GM19372 (cell line): ENCODE measurements around the gene POLR2H.
A peak's percentile ranks its signal among the peaks of the same experiment; 100 is the strongest.
"Not testable (repeated sequence)": the region's sequence is repeated elsewhere in the genome, so short reads cannot be mapped to it uniquely, and the experiment has no call there.

ENCODE experiments used
- ATAC-seq: cut with Tn5 transposase; IDR thresholded peaks from one replicate; pipeline ENCODE4 v1.9.1; 2021; ENCODE audit warnings: mild to moderate bottlenecking, low read depth, moderate library complexity; ENCODE audit not compliant: unreplicated experiment

The POLR2H gene

DNA sequence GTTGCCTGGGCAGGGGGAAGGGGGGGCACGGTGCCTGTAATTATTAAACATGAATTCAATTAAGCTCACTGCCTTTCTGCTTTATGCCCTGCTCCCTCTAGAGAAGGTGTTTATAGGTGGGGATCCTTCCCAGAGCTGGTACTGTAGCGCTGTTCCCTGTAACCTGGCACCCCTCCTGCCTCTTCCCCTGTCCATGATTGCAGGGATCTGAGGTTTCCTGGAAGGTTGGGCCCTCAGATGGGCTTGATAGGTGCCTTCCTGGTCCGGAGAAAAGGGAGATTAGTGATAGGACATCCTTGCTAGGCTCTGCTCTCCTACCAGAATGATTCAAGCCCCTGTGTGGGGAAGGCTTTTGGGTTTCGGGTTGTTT, 26.2 kb upstream of the POLR2H start:
- ATAC-seq = no peak

DNA sequence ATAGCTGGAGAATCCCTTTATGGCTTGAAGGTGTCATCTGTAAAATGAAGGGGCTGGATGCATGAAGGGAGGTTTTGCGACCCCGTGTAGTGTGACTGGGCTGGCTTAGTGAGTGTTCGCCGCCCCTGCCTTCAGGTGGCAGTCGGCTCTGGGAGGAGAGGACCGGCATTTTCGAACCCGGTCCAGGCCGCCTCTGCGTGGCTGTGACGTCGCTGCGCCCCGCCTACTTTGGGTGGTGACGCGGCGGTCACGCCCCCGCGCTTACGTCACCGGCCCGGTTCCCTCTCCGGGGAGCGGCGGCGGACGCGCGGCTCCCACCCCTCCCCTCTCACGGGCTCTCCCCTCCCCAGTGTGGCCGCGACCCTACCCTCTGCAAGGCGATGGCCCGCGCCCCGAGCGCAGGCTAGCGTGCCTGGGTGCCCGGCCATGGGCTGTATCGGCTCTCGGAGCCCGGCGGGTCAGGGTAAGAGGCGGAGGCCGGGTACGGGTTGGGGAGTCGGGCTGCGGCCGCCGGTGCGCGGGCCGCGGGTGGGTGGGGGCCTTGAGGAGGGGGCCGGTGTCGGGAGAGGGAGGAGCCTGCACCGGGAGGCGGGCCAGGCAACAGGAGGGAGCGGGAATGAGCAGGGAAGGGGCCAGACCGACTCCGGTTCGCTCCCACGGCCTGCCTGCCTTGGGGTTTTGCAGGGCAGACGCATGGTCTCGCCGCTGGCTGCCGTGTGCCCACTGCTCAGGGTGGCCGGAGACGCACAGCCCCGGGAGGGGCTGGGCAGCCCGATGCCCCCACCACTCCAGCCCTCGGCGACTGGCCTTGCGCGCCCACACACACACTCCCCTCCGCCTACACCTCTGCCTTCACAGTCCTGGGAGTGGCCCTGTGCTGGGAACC, 25.6 kb upstream of the POLR2H start:
- peak; percentile 69 for ATAC-seq

- ATAC-seq = no peak
Observed at GRCh38 chr3:184336547-184337398, 24.7 kb upstream of the POLR2H start.

- no peak for ATAC-seq
Observed at GRCh38 chr3:184337399-184337714, 24.2 kb upstream of the POLR2H start, which contains the start of gene FAM131A. FAM131A (plus strand) TSS chr3:184337600; CDS start chr3:184337631, 31 bp downstream.

- ATAC-seq = no peak
Observed at GRCh38 chr3:184337981-184338380, 23.5 kb upstream of the POLR2H start.

DNA sequence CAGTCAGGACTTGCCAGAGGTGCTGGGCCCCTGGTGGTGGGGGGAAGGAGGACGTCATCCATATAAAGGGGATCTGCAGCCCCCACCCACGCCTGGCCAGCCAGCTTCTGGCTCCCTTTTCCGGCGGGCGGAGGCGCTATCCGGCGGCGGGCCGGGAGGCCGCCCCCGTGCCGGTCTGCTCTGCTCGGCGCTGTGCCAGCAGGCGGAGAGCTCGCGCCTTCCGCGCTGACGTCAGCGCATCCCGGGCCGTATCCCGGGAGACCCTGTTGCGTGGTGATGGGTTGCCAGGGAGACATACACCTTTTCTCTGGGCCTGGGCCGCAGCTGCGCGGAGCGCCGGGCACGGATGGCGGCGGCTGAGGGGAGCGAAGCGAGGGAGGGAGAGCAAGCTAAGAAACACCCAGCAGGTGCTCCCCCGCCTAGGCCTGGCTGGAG, 23.0 kb upstream of the POLR2H start:
- no peak for ATAC-seq

DNA sequence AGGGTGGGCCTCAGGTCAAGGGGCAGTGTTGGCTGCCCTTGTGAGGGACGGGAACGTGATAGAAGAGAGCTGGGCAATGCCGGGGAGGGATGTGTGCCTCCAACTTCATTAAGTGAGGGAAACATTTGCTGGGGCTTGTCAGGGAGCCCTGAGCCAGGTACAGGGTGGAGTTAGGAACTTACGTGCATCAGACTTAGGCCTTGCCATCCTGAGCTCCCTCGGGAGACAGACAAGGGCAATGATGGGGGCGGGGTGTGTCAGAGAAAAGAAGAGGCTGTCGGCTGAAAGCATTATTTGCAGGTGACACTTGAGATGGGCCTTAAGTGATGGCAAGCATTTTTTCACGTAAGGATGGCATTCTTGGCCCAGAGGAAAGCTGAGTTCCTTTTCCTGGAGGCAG, 22.5 kb upstream of the POLR2H start:
- ATAC-seq = no peak

GRCh38 chr3:184339451-184340135, 21.9 kb upstream of the POLR2H start:
- ATAC-seq = not testable (repeated sequence)

GRCh38 chr3:184341925-184342324, 19.6 kb upstream of the POLR2H start:
- ATAC-seq = no peak

DNA sequence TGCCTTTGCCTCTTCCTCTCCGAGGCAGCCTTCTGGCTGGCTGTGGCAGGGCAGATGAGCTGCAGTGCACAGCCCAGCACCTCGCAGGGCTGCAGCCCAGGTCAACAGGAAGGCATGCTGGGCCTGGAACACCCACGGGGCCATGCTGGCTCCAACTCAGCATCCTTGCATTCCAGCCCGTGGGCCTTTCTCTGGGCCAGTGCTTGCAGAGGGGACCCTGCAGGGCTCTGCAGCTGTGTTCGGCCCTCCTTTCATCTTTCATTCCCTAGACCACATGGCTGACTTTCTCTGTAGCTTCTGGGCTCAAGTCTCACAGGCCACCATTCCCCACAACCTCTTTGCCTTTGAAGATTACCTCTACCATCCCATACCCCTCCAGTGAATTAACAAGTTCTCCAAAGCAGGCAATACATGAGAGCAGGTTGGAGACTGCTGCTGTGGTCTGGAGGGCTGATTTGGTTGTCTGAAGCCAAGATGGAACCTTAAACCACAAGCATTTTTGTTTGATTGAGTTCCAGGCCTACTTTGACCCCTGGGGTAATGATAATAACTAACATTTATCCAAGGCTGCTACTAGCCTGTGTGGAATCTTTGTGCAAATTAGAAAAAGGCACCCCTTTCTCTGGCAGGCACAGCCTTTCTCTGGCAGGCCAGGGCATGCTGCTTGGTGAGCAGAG, 18.2 kb upstream of the POLR2H start:
- no peak for ATAC-seq

DNA sequence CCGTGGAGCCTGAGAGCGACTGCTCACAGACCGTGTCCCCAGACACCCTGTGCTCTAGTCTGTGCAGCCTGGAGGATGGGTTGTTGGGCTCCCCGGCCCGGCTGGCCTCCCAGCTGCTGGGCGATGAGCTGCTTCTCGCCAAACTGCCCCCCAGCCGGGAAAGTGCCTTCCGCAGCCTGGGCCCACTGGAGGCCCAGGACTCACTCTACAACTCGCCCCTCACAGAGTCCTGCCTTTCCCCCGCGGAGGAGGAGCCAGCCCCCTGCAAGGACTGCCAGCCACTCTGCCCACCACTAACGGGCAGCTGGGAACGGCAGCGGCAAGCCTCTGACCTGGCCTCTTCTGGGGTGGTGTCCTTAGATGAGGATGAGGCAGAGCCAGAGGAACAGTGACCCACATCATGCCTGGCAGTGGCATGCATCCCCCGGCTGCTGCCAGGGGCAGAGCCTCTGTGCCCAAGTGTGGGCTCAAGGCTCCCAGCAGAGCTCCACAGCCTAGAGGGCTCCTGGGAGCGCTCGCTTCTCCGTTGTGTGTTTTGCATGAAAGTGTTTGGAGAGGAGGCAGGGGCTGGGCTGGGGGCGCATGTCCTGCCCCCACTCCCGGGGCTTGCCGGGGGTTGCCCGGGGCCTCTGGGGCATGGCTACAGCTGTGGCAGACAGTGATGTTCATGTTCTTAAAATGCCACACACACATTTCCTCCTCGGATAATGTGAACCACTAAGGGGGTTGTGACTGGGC, 16.8 kb upstream of the POLR2H start:
- ATAC-seq = no peak

- no peak for ATAC-seq
Observed at GRCh38 chr3:184345317-184346144, 16.0 kb upstream of the POLR2H start.

- ATAC-seq = no peak
Observed at GRCh38 chr3:184346480-184347190, 14.9 kb upstream of the POLR2H start.

DNA sequence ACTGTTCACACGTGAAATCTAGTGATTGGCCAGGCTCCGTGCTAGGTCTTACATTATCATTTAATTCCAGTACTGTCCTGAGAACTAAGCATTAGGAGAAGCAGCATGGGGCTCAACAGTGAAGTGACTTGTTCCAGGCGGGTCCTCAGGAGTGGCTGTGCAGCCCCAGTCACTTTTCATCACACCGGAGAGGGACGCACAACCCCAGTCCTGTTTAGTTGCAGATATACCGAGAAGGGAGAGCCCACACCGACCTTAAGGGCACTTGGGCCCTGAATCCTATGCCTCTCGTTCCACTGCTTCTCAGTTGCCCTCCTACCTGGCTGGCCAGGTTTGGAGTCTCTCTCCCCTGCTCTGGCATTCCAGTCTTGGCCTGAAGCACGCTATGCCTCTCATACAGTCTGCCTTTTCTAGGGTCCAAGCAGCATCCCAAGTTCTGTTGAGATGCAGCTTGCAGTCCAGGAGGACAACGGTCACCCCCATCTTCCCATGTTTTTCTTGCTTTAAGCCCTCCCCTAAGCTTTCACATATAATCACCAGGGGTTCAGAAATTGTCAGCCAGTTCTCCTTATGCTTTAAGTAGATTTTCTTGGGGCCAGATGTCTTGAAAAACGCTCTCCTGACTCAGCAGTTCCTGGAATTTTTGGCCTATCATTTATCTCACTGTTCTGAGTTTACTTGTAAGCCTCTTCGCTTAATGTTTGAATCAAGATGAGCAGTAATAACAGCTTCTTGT, 14.0 kb upstream of the POLR2H start:
- no peak for ATAC-seq

DNA sequence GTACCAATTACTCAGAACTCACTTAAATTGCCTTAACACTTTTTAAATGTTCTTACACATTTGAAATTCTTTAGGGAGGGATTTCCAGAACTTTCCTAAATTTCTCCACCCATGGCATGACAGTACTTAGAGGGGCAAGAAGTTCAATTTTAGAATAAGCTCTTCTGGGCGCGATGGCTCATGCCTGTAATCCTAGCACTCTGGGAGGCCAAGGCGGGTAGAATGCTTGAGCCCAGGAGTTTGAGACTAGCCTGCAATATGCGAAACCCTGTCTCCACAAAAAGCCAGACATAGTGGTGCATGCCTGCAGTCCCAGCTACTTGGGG, 13.5 kb upstream of the POLR2H start:
- ATAC-seq = no peak

DNA sequence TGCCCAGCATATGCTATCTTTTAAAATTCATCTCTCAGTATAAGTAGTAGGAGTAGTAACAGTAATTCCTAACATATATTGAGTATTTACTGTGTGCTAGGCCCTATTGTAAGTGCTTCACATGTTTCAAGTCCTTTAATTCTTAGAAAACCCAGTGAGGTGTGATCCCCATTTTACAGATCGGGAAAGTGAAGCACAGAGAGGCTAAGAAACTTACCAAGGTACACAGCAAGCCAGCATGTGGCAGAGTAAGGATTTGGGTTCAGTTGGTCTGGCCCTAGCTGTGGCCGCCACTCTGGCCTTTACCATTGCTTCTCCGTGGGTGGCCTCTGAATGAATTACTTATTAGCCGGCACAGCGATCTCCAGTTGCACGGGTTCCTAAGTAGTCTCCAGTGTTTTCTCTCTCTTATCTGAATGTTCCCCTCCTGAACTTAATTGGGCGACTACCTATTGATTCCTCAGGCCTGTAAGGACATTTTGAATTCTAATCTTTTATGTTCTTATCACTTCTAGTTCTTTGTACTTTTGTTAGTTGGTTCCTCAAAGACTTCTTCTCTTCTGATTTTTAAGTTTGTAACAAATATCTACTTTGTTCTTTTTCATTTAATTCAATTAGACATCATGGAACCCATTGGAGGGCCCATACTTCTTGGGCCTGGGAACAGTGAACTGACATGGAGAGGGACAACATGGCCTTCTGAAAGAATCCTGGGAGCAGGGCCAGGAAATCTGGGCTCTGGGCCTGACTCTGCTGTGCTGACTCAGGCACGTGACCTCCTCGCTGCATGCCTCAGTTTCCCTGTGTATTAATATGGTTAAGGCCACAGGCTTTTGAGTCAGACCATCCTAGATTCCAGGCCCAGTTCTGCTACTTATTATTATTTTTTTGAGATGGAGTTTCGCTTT, 11.7 kb upstream of the POLR2H start:
- no peak for ATAC-seq

DNA sequence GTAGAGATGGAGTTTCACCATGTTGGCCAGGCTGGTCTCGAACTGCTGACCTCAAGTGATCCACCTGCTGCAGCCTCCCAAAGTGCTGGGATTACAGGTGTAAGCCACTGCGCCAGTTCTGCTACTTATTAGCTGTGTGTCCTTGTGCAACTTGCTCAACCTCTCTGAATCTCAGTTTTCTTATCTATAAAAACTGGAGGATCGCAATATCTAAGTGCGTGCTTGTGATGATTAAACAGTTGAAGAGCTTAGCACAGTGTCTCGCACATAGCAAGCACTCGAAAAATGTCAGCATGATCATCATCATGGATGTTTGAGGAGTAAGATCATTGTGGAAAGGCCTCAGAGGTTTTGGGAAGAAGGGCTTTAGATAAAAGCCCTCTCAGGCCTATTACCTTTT, 10.9 kb upstream of the POLR2H start:
- ATAC-seq = no peak
